ENCODE results near the gene STXBP5. TPM values are rescaled to one million over a fixed set of nuclear protein-coding genes. Genes with fewer than 3 reads are reported as not detected.

STXBP5 gene
- total RNA-seq, 1 experiment from 2014 or later, result 11.6 TPM

DNA sequence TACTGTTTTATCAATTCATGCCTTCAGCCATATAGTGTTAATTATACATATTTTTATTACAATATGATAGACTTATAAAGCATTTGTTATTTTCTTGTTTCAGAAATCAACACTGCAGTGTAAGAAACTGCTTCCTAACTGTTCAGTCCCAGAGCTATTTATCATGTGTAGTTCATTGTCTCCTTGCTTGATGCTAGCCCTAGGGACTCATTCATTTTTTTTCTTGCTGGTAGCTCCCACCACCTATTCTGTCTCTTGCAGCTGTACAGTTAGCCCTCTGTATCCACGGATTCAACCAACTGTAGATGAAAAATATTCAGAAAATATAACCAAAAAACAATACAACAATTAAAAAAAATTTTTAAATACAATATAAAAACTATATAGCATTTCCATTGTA, 121.3 kb downstream of the STXBP5 start:
- Histone ChIP-seq H4K91ac (ENCODE audit: insufficient read length, low read depth, low read length) (no peak overlapping the region), H2BK5ac (ENCODE audit: insufficient read length, low read length) (no peak overlapping the region), H3K27ac (ENCODE audit: insufficient read length, low read depth, low read length) (no peak overlapping the region), H3T11ph (ENCODE audit: low read length) (no peak overlapping the region), H2AK5ac (ENCODE audit: insufficient read length, low read length) (no peak overlapping the region), H2BK12ac (ENCODE audit: insufficient read length, low read depth, low read length) (no peak overlapping the region), H3K56ac (ENCODE audit: insufficient read length, low read depth, low read length) (no peak overlapping the region), H2BK20ac (ENCODE audit: low read depth, low read length, poor library complexity, severe bottlenecking) (no peak overlapping the region), H3K79me2 (ENCODE audit: insufficient read depth, low read length) (no peaks in the 10 kb centered on the region), H3K9ac (ENCODE audit: extremely low read depth, insufficient read length, low read length) (no peak overlapping the region), H4K8ac (replicated peaks; ENCODE audit: insufficient read length, low read depth, low read length) (no peak overlapping the region), H4K5ac (ENCODE audit: insufficient read length, low read depth, low read length) (no peak overlapping the region), H3K4ac (ENCODE audit: low read depth, low read length) (no peak overlapping the region), H3K23ac (ENCODE audit: insufficient read length, low read depth, low read length) (no peak overlapping the region), H2BK15ac (ENCODE audit: low read depth, low read length) (no peak overlapping the region), H3K4me2 (ENCODE audit: insufficient read depth, insufficient read length, low read length) (no peak overlapping the region), H3K23me2 (ENCODE audit: insufficient read length, low read depth, low read length, poor library complexity, severe bottlenecking) (no peaks in the 10 kb centered on the region), H3K27me3 (ENCODE audit: insufficient read depth, low read length) (no peaks in the 10 kb centered on the region), H4K20me1 (ENCODE audit: control insufficient read depth, insufficient read depth, insufficient read length) (no peaks in the 10 kb centered on the region), H2AFZ (ENCODE audit: low read length) (no peak overlapping the region), H2BK120ac (ENCODE audit: low read depth, low read length, poor library complexity, severe bottlenecking) (no peak overlapping the region), H3K18ac (ENCODE audit: insufficient read length, low read depth, low read length) (no peak overlapping the region), H3K4me1 (ENCODE audit: insufficient read depth, low read length) (peaks cover 6% of the 10 kb centered on the region; the same call in 1 of the 2 replicates), H3K9me3 (ENCODE audit: control insufficient read depth, low read depth, low read length) (no peaks in the 10 kb centered on the region), H3K79me1 (ENCODE audit: insufficient read depth, low read depth, low read length, poor library complexity, severe bottlenecking) (no peaks in the 10 kb centered on the region), H3K14ac (ENCODE audit: insufficient read depth, low read length) (no peak overlapping the region)
- DNase-seq, result no peak
- Mint-ChIP-seq H3K27me3 (ENCODE audit: low read depth) (no peaks in the 10 kb centered on the region), H3K27ac (no peak overlapping the region), H3K4me3 (no peak overlapping the region), H3K9me3 (no peaks in the 10 kb centered on the region), H3K4me1 (peaks cover 0 to 6% of the 10 kb centered on the region in 2 experiments; a peak in 2 of 4 replicates), H3K36me3 (ENCODE audit: insufficient read depth in 1 of 3, low read depth in 3 of 3) (peaks cover 0 to 5% (median 0%) of the 10 kb centered on the region in 3 experiments; a peak in 3 of 7 replicates)
- TF ChIP-seq CTCF (conservative IDR thresholded peaks at IDR 0.05), result no peak
- no CpG with 5 or more reads among the region's 1 CpG for WGBS (ENCODE audit: extremely low coverage, insufficient read length, low lambda C conversion rate)

Measured in H9 (cell line).